ENCODE data around the gene DBN1. TPM values are rescaled to one million over a fixed set of nuclear protein-coding genes. Genes with fewer than 3 reads are reported as not detected.

DBN1 gene
- 6.0 and 8.7 TPM in 2 replicates for total RNA-seq

- intact Hi-C loops (cut with micrococcal nuclease) = loop anchor here (1.0 kb wide), 1 partner anchor 24 kb away; the partner anchor contains the start of gene PDLIM7
These were observed at the start of gene DBN1 for GRCh38 chr5:177473443-177474001. TSS of gene DBN1 (minus strand) at chr5:177473634. CDS start at chr5:177473521, 113 bp downstream.

- intact Hi-C loops (cut with micrococcal nuclease) = no loop called here
These were observed 47.6 kb upstream of the DBN1 start for GRCh38 chr5:177520916-177521513.

GRCh38 chr5:177520271-177520670, 46.8 kb upstream of the DBN1 start:
- intact Hi-C loops (cut with micrococcal nuclease) = no loop called here

GRCh38 chr5:177519463-177520235, 46.2 kb upstream of the DBN1 start:
- intact Hi-C loops (cut with micrococcal nuclease) = loop anchor here (5.0 kb wide), 1 partner anchor 633 kb away; the partner anchor contains the start of gene NHP2

- intact Hi-C loops (cut with micrococcal nuclease) = loop anchor here (1.0 to 5.0 kb wide), 6 partner anchors 20 to 635 kb away; partner anchors contain the start of genes FAM193B, GRK6, NHP2 and PDLIM7
These were observed 43.5 kb upstream of the DBN1 start, which contains the start of gene DDX41 for GRCh38 chr5:177516601-177517568. TSS of gene DDX41 (minus strand) at chr5:177516961. CDS start at chr5:177516945, 16 bp downstream.

GRCh38 chr5:177515580-177515979, 42.1 kb upstream of the DBN1 start:
- intact Hi-C loops (cut with micrococcal nuclease) = loop anchor here (5.0 kb wide), 1 partner anchor 637 kb away; the partner anchor contains the start of gene NHP2

GRCh38 chr5:177514541-177514940, 41.1 kb upstream of the DBN1 start:
- intact Hi-C loops (cut with micrococcal nuclease) = no loop called here

- intact Hi-C loops (cut with micrococcal nuclease) = no loop called here
These were observed 40.1 kb upstream of the DBN1 start for GRCh38 chr5:177513500-177513899.

- intact Hi-C loops (cut with micrococcal nuclease) = no loop called here
These were observed 39.4 kb upstream of the DBN1 start for GRCh38 chr5:177512736-177513380.

GRCh38 chr5:177511796-177512675, 38.6 kb upstream of the DBN1 start:
- intact Hi-C loops (cut with micrococcal nuclease) = no loop called here

GRCh38 chr5:177511181-177511580, 37.7 kb upstream of the DBN1 start:
- intact Hi-C loops (cut with micrococcal nuclease) = no loop called here

GRCh38 chr5:177510567-177511053, 37.2 kb upstream of the DBN1 start:
- intact Hi-C loops (cut with micrococcal nuclease) = no loop called here

GRCh38 chr5:177509991-177510566, 36.6 kb upstream of the DBN1 start:
- intact Hi-C loops (cut with micrococcal nuclease) = no loop called here

GRCh38 chr5:177509381-177509951, 36.0 kb upstream of the DBN1 start, which contains the start of gene DOK3:
TSS of gene DOK3 (minus strand) at chr5:177509826. CDS start at chr5:177509540, 286 bp downstream.
- intact Hi-C loops (cut with micrococcal nuclease) = no loop called here

GRCh38 chr5:177508837-177509236, 35.4 kb upstream of the DBN1 start:
- intact Hi-C loops (cut with micrococcal nuclease) = no loop called here

- intact Hi-C loops (cut with micrococcal nuclease) = no loop called here
These were observed 34.8 kb upstream of the DBN1 start for GRCh38 chr5:177508221-177508611.

- intact Hi-C loops (cut with micrococcal nuclease) = no loop called here
These were observed 34.3 kb upstream of the DBN1 start for GRCh38 chr5:177507596-177508220.

GRCh38 chr5:177507165-177507564, 33.7 kb upstream of the DBN1 start:
- intact Hi-C loops (cut with micrococcal nuclease) = no loop called here

Measured in T-helper 1 cell treated with Interleukin-12 subunit alpha and Interleukin-12 subunit beta and Interleukin-4 antibody, amounts not matched to agents 30 ng/mL and 1 ng/mL, for 36 hours (primary cell).